ENCODE measurements around the gene NACA2.
"Not testable (repeated sequence)": the region's sequence is repeated elsewhere in the genome, so short reads cannot be mapped to it uniquely, and the experiment has no call there.

Gene NACA2

DNA sequence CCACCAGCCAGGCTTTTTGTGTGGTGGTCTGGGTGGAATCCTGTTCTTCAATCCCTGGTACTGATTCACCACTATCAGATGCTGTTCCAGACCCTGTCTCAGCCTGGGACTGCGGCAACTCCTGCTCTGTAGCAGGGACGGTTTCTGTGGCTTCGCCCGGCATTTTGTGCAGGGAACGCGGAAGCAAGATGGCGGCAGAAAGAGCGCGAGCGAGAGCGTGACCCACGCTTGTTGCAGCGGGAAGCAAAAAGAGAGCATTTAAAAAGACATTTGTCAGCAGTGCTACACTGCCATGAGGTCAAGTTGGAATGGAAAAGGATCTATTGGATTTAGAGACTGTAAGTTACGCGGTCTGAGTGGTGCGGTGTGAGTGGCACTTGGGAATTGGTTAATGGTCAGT is at the start of gene NACA2:
Gene NACA2, minus strand, starts transcription at position 202 of the 400 bp plus-strand sequence. Its CDS starts 39 bp downstream, at position 163.
- no peak for DNase-seq

DNA sequence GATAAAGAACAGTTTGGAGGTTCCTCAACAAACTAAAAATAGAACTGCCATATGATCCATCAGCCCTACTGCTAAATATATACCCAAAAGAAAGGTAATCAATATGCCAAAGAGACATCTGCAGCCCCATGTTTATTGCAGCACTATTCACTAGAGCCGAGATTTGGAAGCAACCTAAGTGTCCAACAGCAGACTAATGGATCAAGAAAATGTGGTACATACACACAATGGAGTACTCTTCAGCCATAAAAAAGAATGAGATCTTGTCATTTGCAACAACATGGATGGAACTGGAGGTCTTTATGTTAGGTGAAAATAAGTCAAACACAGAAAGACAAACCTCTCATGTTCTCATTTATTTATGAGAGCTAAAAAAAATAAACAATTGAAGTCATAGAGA is 48.8 kb upstream of the NACA2 start:
- no peak for DNase-seq

DNA sequence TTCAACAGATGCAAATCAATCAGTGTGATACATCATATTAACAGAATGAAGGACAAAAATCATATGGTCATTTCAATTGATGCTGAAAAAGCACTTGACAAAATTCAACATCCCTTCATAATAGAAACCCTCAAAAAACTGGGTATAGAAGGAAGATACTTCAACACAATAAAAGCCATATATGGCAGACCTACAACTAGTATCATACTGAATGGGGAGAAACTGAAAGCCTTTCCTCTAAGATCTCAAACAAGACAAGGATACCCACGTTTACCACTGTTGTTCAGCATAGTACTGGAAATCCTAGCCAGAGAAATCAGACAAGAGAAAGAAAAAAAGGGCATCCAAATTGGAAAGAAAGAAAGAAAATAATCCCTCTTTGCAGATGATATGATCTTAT is 47.1 kb upstream of the NACA2 start:
- DNase-seq, result no peak

DNA sequence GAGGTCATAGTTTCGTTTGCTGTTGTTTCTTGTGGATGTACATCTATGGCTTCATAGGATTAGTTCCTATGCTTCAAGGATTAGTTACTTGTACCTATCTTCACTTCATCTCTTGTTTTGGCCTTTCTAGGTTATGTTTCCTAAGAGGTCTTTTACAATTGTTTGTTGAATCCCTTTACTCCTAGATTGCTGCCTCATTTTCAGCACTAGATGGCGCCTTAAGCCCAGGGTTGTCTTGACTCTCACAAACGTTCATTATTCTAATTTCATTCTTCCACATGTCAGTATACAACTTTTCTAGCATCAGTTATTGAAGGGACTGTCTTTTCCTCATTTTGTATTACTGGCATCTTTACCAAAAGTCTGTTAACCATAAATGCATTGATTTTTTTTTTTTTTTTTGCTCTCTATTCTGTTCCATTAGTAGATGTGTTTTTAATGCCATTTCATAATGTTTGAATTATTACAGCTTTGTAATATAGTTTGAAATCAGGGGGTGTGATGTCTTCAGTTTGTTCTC is 45.0 kb upstream of the NACA2 start:
- DNase-seq, result peak; percentile 78 to 79

DNA sequence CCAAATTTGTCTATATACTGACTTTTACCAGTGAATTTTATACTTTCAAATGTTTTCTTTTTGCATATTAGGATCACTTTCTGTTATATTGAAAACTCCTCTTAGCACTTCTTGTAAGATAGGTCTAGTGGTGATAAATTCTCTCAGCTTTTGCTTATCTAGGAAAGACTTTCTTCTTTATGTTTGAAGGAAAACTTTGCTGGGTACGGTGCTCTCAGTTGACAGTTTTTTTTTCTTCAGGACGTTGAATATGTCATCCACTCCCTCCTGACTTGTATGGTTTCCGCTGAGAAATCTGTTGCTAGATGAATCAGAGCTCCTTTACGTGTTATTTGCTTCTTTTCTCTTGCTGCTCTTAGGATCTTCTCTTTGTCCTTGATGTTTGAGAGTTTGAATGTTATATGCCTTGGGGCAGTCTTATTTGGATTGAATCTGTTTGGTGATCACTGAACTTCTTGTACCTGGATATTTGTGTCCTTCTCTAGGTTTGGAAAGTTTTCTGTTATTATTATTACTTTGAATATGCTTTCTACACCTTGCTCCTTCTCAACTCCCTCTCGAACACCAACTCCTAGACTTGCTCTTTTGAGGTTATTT is 44.0 kb upstream of the NACA2 start:
- no peak for DNase-seq

DNA sequence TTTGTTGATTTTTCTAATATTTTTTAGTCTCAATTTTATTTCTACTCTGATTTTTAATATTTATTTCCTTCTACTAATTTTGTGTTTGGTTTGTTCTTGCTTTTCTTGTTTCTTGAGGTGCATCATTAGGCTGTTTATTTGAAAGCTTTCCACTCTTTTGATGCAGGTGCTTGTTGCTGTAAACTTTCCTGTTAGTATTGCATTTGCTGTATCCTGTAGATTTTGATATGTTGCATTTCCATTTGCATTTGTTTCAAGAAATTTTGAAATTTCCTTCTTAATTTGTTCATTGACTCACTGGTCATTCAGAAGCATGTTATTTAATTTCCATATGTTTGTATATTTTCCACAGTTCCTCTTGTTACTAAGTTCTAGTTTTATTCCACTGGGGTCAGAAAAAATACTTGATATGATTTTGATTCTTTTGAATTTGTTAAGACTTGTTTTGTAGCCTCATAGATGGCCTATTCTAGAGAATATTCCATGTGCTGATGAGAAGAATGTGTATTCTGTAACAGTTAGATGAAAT is 43.1 kb upstream of the NACA2 start:
- no peak for DNase-seq

DNA sequence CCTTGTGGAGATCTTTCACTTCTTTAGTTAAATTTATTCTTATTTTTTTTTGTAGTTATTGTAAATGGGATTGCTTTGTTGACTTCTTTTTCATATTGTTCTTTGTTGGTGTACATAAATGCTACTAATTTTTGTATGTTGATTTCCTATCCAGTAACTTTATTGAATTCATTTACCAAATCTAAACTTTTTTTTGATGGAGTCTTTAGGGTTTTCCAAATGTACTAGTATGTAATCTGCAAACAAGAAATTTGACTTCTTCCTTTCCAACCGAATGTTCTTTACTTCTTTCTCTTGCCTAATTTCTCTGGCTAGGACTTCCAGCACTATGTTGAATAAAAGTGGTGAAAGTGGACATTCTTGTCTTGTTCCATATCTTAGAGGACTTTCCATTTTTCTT is 41.8 kb upstream of the NACA2 start:
- no peak for DNase-seq

DNA sequence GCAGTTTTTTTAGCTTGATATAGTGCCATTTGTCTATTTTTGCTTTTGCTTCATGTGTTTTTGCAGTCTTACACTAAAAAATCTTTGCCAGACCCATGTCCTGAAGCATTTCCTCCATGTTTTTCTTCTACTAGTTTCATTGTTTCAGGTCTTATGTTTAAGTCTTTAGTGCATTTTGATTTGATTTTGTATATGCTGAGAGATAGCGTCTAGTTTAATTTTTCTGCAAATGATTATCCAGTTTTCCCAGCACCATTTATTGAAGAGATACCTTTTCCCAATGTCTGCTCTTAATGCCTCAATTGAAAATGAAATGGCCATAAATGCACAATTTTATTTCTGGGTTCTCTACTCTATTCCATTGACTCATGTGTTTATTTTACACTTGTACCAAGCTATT is 40.8 kb upstream of the NACA2 start:
- DNase-seq, result no peak

DNA sequence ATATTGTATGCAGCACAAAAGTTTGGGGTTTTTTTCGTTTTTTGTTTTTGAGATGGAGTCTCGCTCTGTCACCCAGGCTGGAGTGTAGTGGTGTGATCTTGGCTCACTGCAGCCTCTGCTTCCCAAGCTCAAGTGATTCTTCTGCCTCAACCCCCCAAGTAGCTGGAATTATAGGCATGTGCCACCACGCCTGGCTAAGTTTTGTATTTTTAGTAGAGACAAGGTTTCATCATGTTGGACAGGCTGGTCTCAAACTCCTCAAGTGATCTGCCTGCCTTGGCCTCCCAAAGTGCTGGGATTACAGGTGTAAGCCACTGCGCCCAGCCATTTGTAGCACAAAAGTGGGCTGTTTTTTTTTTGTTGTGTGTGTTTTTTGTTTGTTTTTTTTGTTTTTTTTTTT is 37.1 kb upstream of the NACA2 start:
- DNase-seq, result not testable (repeated sequence)

DNA sequence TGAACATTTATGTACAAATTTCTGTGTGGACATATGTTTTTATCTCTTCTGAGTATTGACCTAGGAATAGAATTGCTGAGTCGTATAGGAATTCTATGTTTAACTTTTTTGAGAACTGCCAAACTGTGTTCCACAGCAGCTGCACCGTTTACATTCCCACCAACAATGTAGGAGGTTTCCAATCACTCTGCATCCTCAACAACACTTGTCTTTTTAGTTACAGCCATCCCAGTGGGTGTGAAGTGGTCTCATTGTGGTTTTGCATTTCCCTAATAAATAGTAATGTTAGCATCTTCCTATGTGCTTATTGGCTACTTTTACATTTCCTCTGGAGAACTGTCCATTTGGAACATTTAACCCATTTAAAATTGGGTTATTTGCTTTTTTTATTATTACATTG is 36.6 kb upstream of the NACA2 start:
- DNase-seq, result no peak

DNA sequence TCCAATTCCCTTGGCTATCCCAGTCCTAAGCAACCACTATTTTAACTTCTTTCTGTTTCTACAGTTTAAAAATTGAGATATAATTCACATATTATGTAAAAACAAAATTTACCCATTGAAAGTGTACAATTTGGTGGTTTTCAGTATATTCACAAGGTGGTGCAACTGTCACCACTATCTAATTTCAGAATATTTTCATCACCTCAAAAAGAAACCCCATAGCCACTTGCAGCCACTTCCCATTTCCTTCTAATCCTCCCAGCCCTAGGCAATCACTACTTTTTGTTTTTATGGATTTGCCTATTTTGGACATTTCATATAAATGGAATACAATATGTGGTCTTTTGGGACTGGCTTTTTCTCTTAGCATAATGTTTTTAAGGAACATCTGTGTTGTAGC is 36.1 kb upstream of the NACA2 start:
- peak in 1 of 2 experiments; percentile 33 for DNase-seq

DNA sequence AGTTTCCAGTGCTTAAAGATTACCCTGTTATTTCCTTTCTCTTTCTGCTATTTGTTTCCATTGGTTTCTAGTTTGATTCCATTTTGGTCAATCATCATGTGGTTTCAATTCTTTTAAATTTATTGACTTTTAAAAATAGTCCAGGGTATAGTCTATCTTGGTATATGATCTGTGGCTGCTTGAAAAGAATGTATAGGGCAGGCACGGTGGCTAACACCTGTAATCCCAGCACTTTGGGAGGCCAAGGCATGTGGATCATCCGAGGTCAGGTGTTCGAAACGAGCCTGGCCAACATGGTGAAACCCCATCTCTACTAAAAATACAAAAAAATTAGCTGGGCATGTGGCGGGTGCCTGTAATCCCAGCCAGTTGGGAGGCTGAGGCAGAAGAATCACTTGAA is 34.5 kb upstream of the NACA2 start:
- no peak for DNase-seq

DNA sequence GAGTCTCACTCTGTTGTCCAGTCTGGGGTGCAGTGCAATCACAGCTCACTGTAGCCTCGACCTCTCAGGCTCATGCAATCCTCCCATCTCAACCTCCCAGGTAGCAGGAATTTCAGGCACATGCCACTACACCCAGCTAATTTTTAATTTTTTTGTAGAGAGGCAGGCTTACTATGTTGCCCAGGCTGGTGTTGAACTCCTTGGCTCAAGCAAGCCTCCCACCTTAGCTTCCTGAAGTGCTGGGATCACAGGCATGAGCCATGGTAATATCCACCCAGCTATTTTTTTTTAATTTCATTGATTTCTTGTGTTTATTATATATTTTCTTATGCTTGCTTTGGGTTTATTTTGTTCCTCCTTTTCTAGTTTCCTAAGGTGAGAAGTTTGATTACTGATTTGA is 33.9 kb upstream of the NACA2 start:
- DNase-seq, result no peak

DNA sequence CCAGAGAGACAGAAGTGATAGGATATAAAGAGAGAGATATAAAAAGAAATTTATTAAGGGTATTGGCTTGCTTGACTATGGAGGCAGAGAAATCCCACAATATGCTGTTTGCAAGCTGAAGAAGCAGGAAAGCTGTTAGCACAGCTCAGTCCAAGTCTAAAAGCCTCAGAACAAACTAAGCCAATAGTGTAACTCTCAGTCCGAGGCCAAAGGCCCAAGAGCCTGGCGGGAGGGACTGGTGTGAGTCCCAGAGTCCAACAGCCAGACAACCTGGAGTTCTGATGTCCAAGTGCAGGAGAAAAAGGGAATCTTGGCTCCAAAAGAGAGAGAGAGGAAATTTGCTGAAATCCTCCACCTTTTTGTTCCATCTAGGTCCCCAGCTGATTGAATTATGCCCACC is 30.3 kb upstream of the NACA2 start:
- DNase-seq, result no peak

DNA sequence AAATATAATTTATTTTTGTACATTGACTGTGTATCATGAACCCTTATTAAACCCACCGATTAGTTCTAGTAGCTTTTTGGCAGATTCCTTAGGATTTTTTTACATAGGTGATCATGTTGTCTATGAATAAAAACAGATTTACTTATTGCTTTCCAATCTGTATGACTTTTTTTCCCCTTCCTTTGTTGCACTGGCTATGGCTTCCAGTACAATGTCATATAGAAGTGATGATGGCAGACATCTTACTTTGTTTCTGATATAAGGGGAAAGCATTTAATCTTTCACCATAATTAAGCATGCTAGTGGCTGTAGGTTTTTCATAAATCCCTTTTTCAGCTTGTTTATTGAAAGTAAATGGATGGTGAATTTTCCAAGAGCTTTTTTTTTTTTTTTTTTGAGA is 28.9 kb upstream of the NACA2 start:
- DNase-seq, result no peak

DNA sequence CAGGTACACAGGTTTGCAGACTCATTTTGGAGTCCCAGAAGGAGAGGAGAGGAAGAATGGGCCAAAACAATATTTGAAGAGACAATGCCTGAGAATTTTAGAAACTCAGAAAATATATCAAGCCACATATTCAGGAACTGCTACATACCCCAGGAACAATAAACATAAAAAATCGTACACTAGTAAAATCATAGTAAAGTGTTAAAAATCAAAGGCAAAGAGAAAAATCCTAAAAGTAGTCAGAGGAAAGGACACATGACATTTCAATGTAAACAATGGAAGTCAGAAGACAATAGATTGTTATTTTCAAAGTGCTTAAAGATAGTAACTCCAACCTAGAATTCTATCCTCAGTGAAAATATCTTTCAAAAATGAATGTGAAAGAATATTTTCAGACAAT is 28.5 kb upstream of the NACA2 start:
- no peak for DNase-seq

DNA sequence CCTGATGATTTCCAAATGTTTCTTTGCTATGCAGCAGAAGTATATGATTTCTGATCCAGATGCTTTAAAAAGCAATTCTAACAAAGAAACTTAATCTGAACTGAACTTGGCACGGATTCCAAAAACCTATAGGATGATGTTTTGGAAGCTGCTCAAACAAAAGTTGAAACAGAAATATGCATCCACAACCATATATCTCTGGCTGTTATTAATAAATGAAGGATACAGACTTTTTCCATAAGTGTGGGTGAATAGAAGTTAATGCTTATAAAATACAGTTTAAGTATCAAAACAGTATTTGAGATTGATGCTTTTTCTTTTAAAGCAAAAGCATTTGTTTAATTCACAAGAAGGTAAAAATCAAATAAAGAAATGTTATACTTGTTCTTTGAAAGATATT is 27.9 kb upstream of the NACA2 start:
- DNase-seq, result no peak

DNA sequence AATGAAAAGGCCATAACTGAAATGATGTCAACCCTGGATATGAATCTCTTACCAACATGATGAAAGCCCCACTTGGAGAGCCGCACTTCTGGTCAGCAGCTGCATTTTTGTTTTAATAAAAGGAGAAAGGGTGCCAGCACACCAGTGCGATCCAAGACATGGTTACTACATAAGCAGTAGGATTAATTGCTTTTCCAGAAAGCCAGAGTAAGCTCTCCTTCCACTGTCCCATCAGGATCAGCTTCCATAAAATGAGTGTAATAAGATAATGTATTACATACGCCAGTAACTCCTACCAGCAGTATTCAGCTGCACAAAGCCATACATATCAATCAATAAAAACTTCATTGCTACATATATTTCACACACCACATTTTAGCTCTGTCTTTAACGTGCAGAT is 26.3 kb upstream of the NACA2 start:
- DNase-seq, result no peak

DNA sequence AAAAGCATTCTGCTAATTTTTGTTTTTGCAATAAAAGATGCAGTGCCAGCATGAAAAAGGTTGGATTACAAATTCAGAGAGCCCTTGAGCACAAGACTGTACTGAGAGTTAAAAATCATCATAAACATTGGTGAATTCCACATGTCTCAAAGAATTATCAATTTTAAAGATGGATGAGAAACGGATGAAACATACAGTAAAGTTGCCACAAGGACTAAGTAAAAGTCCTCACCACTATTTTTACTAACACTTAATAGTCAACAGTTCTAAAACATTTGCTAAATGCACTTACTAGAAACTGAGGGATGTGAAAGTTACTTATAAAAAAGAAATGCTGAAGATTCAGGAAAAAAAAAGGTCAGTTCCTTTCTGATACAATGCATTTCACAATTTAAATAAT is 25.8 kb upstream of the NACA2 start:
- no peak for DNase-seq

DNA sequence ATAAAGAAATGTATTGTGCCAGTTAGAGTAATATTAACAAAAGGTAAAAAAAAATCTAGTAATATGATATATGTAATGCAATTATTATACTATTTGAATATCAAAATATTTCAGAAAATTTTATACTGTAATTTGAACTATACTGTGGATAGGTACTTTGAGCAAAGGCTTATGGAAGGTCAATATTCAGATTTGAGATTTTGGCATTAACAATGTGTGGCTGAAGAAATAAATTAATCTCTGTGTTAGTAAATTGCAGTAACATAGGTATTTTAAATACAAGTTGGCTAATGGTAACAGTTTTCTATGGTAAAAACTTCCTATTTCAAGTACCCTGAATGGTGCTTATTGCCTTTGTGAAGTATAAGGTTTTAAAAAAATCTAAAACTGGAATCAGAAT is 23.2 kb upstream of the NACA2 start:
- no peak for DNase-seq

DNA sequence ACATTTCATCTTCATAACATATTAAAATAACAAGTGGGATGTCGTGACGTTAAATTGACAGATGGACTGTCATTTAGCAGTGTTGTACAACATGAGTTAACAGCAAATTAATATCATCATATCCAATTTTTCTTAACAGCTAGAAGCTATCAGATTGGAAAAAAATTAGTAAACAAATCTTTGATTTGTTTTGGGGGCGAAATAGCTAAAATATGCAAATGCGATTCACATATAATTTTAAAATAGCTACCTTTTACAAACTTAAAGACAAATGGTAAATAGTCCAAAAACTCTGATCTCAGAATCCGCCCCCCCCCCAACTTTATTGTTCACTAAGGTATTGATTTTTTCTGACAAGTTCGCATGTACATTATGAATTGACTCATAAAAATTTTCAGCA is 20.3 kb upstream of the NACA2 start:
- no peak for DNase-seq

DNA sequence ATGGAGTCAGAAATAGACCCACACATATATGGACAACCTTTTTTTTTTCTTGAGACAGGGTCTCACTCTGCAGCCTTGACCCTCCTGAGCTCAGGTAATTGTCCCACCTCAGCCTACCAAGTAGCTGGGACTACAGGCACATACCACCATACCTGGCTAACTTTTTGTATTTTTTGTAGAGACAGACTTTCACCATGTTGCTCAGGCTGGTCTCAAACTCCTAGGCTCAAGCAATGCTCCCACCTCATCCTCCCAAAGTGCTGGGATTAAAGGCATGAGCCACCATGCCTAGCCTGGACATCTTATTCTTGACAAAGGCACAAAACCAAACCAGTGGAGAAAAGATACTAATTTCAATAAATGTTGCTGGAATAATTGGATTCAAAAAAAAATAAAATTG is 14.7 kb upstream of the NACA2 start:
- no peak for DNase-seq

DNA sequence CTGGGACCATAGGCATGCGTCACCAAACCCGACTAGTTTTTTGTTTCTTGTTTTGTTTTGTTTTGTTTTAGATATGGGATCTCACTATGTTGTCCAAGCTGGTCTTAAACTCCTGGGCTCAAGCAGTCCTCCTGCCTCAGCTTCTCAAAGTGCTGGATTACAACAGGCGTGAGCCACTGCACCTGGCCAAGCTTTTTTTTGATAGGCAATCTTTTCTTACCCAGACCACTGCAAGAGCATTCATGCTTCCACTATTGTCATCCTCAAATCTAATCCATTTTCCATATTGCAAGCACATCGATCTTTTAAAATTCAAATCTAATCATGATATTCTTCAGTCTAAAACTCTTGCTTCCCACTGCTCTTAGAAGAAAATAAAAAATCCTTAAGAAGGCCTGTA is 10.3 kb upstream of the NACA2 start:
- DNase-seq, result no peak

DNA sequence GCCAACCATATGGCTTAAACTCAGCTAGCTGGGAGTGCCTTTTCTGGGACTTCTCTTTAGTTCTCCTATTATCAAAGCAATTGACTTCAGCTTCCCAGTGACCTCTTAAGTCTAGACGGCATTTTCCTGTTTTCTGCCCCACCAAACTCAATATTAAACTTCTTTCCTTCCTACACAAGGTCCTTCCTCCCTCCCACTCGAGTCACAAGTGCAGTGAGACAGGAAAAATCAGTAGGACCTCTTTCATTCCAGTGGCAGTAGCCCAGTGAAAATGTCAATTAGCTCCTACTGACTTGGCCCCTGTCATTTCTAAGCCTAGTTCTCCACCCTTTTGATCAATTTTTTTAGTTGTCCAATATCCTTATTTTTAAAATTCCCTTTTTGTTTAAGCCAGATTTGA is 9.6 kb upstream of the NACA2 start:
- DNase-seq, result no peak

DNA sequence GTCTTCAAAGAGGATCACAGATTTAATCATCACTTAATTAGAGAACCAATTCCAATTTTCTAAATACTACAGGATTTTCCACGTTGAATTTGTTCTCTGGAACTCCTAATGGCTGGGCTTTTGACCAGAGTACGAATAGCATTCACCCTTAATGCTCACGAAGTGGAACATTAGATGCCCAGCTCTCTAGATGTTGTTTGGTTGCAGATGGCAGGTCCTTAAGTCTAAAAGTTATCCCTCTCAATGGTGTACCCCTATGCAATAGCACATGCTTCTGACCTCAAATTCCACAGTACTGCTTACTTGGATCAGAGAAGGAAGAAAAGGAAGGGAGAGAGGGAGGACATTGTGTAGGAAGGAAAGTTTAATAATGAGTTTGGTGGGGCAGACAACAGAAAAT is 8.6 kb upstream of the NACA2 start:
- no peak for DNase-seq
